ENCODE results near the gene UQCC5. TPM values are rescaled to one million over a fixed set of nuclear protein-coding genes. Genes with fewer than 3 reads are reported as not detected.

The UQCC5 gene
- total and polyA plus RNA-seq, 2 donors from 2014 or later: 26.8 to 135 TPM

GRCh38 chr3:52487788-52488691 lies 48.4 kb upstream of the UQCC5 start:
- Histone ChIP-seq H3K4me3 (ENCODE audit: low read length in 3 of 3) (no peak overlapping the region), H3K27me3 (ENCODE audit: control insufficient read depth, insufficient read depth, low read length) (no peaks in the 10 kb centered on the region), H3K4me1 (ENCODE audit: control insufficient read depth in 2 of 3, insufficient read depth in 2 of 3, low read depth in 1 of 3, low read length in 3 of 3) (peaks cover 0 to 18% (median 0%) of the 10 kb centered on the region in 3 donors), H3K9me3 (ENCODE audit: control insufficient read depth in 2 of 3, insufficient read depth in 1 of 3, low read length in 3 of 3) (no peaks in the 10 kb centered on the region), H3K36me3 (ENCODE audit: control insufficient read depth in 2 of 3, insufficient read depth in 3 of 3, low read length in 3 of 3) (peaks cover 0 to 59% (median 27%) of the 10 kb centered on the region in 3 donors), H3K9ac (ENCODE audit: low read length in 3 of 3) (no peak overlapping the region), H3K27ac (ENCODE audit: low read depth in 2 of 2, low read length in 2 of 2) (no peak overlapping the region)
- DNase-seq: no peak
- no peak for FAIRE-seq
- TF ChIP-seq CTCF (IDR thresholded peaks at IDR 0.05; ENCODE audit: borderline replicate concordance, extremely low read depth, insufficient read depth): no peak
- intact Hi-C loops (cut with DNase I): no loop called here

GRCh38 chr3:52488746-52489145 lies 47.7 kb upstream of the UQCC5 start:
- Histone ChIP-seq H3K36me3 (ENCODE audit: control insufficient read depth in 2 of 3, insufficient read depth in 3 of 3, low read length in 3 of 3) (peaks cover 0 to 56% (median 27%) of the 10 kb centered on the region in 3 donors), H3K27ac (ENCODE audit: low read depth in 2 of 2, low read length in 2 of 2) (no peak overlapping the region), H3K4me3 (ENCODE audit: low read length in 3 of 3) (no peak overlapping the region), H3K9ac (ENCODE audit: low read length in 3 of 3) (no peak overlapping the region), H3K4me1 (ENCODE audit: control insufficient read depth in 2 of 3, insufficient read depth in 2 of 3, low read depth in 1 of 3, low read length in 3 of 3) (peaks cover 0 to 18% (median 0%) of the 10 kb centered on the region in 3 donors), H3K27me3 (ENCODE audit: control insufficient read depth, insufficient read depth, low read length) (no peaks in the 10 kb centered on the region), H3K9me3 (ENCODE audit: control insufficient read depth in 2 of 3, insufficient read depth in 1 of 3, low read length in 3 of 3) (no peaks in the 10 kb centered on the region)
- intact Hi-C loops (cut with DNase I): no loop called here
- no peak for TF ChIP-seq CTCF (IDR thresholded peaks at IDR 0.05; ENCODE audit: borderline replicate concordance, extremely low read depth, insufficient read depth)
- DNase-seq (no peak), FAIRE-seq (no peak)

GRCh38 chr3:52489453-52489852 lies 47.0 kb upstream of the UQCC5 start:
- Histone ChIP-seq H3K36me3 (ENCODE audit: control insufficient read depth in 2 of 3, insufficient read depth in 3 of 3, low read length in 3 of 3) (peaks cover 0 to 56% (median 27%) of the 10 kb centered on the region in 3 donors), H3K4me1 (ENCODE audit: control insufficient read depth in 2 of 3, insufficient read depth in 2 of 3, low read depth in 1 of 3, low read length in 3 of 3) (peaks cover 0 to 18% (median 0%) of the 10 kb centered on the region in 3 donors)
- no peak for FAIRE-seq

More at GRCh38 chr3:52489453-52489852, 47.0 kb upstream of the UQCC5 start:
- no peak for DNase-seq
- Histone ChIP-seq H3K4me3 (ENCODE audit: low read length in 3 of 3) (no peak overlapping the region), H3K9me3 (ENCODE audit: control insufficient read depth in 2 of 3, insufficient read depth in 1 of 3, low read length in 3 of 3) (no peaks in the 10 kb centered on the region), H3K27ac (ENCODE audit: low read depth in 2 of 2, low read length in 2 of 2) (no peak overlapping the region), H3K27me3 (ENCODE audit: control insufficient read depth, insufficient read depth, low read length) (no peaks in the 10 kb centered on the region), H3K9ac (ENCODE audit: low read length in 3 of 3) (no peak overlapping the region)
- intact Hi-C loops (cut with DNase I): no loop called here
- no peak for TF ChIP-seq CTCF (IDR thresholded peaks at IDR 0.05; ENCODE audit: borderline replicate concordance, extremely low read depth, insufficient read depth)
